Sigmoid colon (tissue), 7 donors: Measurements from ENCODE around the gene SRSF5. TPM values are rescaled to one million over a fixed set of nuclear protein-coding genes. Genes with fewer than 3 reads are reported as not detected.

ENCODE experiments used
- DNase-seq: peaks from one replicate; pipeline ENCODE4 v3.0.0-alpha.2; 2019
- H3K27ac ChIP-seq, 4 donors: fragments of 200-600 bp; sonication (generic); one replicate each; pipeline ENCODE4 v1.5.1; 2016 to 2019; ENCODE audit warnings: mild to moderate bottlenecking in 1 of 4
- H3K27me3 ChIP-seq, 3 donors: fragments of 200-600 bp; sonication (generic); one replicate each; pipeline ENCODE4 v1.5.1; 2019; ENCODE audit warnings: mild to moderate bottlenecking in 1 of 3
- H3K36me3 ChIP-seq, 4 donors: fragments of 200-600 bp; sonication (generic); one replicate each; pipeline ENCODE4 v1.5.1; 2016 to 2019
- H3K4me1 ChIP-seq, 4 donors: fragments of 200-600 bp; sonication (generic); one replicate each; pipeline ENCODE4 v1.5.1; 2017 to 2019
- H3K4me3 ChIP-seq, 4 donors: fragments of 200-600 bp; sonication (generic); one replicate each; pipeline ENCODE4 v1.5.1; 2017 to 2019; ENCODE audit warnings: mild to moderate bottlenecking in 2 of 4, moderate library complexity in 1 of 4
- H3K9me3 ChIP-seq, 4 donors: fragments of 200-600 bp in 3 of 4; sonication (generic) in 3 of 4; one replicate each; pipeline versions ENCODE4 v1.5.1 to v1.6.1; 2013 to 2019
- CTCF ChIP-seq, 4 experiments: fragments of 450-650 bp in 3 of 4; fragments of 200-600 bp in 1 of 4; IDR thresholded peaks; one replicate each; pipeline ENCODE4 v1.5.1; 2016 to 2019; ENCODE audit warnings: antibody characterized with exemption in 4 of 4, mild to moderate bottlenecking in 3 of 4, moderate library complexity in 2 of 4
- EP300 ChIP-seq, 4 donors: sonication (generic); formaldehyde crosslinking; IDR thresholded peaks; one replicate each; pipeline ENCODE4 v1.6.1; 2017; ENCODE audit warnings: antibody characterized with exemption in 4 of 4
- POLR2A ChIP-seq, 2 donors: fragments of 450-650 bp; IDR thresholded peaks; one replicate each; pipeline ENCODE4 v1.6.1; 2016; ENCODE audit warnings: antibody characterized with exemption in 2 of 2, mild to moderate bottlenecking in 2 of 2, moderate library complexity in 2 of 2
- POLR2AphosphoS5 ChIP-seq, 4 donors: sonication (generic); formaldehyde crosslinking; IDR thresholded peaks; one replicate each; pipeline ENCODE4 v1.6.1; 2017; ENCODE audit warnings: antibody characterized with exemption in 4 of 4
- WGBS, 2 donors: extraction: QIAGEN DNeasy Blood & Tissue Kit; methylation state at CpG; one replicate each; pipeline ENCODE4 v1.1.7; 2013; 5-methylcytosine and 5-hydroxymethylcytosine counted together
- intact Hi-C: fragments of 100-400 bp; cut with DNase I; formaldehyde crosslinking; loops from one replicate; pipeline ENCODE4 v1.15.1; 2023
- polyA plus RNA-seq, 3 donors: library from polyadenylated mRNA; stranded (reverse); fragments of 200-250 nt; gene quantifications; one replicate each; pipeline ENCODE4 v1.2.3, GENCODE V29; 2013
- total RNA-seq, 4 donors: library from RNA; depleted of rRNA; stranded (reverse); fragments of >200 nt; gene quantifications; one replicate each; pipeline ENCODE4 v1.1.0, GENCODE V29; 2016
- donor health status: healthy with polysubstance abuse.
- donor health status: Bipolar disorder and iron deficiency.
- donor health status: healthy.

The SRSF5 gene
- total and polyA plus RNA-seq, 7 donors = 211 to 366 (median 288) TPM

GRCh38 chr14:69772082-69773017 lies 5.4 kb downstream of the SRSF5 start:
- WGBS, 2 donors = 92% methylated on average over 11 of the region's 11 CpGs
- no peaks in the 10 kb centered on the region for H3K27me3 ChIP-seq
- intact Hi-C loops = no loop called here
- H3K36me3 ChIP-seq = peaks cover 26 to 92% (median 68%) of the 10 kb centered on the region in 4 donors
- peaks cover 0 to 63% (median 49%) of the 10 kb centered on the region in 4 donors for H3K4me1 ChIP-seq
- TF ChIP-seq EP300 (IDR thresholded peaks at IDR 0.05) (no peak), POLR2AphosphoS5 (IDR thresholded peaks at IDR 0.05) (no peak), CTCF (IDR thresholded peaks at IDR 0.05) (no peak), POLR2A (IDR thresholded peaks at IDR 0.05) (no peak)
- no peak overlapping the region for H3K4me3 ChIP-seq
- DNase-seq = no peak
- no peaks in the 10 kb centered on the region for H3K9me3 ChIP-seq
- no peak overlapping the region for H3K27ac ChIP-seq

- Histone ChIP-seq H3K4me3 (no peak overlapping the region), H3K27me3 (no peaks in the 10 kb centered on the region), H3K9me3 (no peaks in the 10 kb centered on the region), H3K27ac (no peak overlapping the region), H3K4me1 (peaks cover 0 to 61% (median 42%) of the 10 kb centered on the region in 4 donors), H3K36me3 (peaks cover 26 to 94% (median 68%) of the 10 kb centered on the region in 4 donors)
- 95 to 96% methylated on average over 7 of the region's 7 CpGs for WGBS, 2 donors
- intact Hi-C loops = no loop called here
- DNase-seq = no peak
- TF ChIP-seq POLR2A (IDR thresholded peaks at IDR 0.05) (no peak), POLR2AphosphoS5 (IDR thresholded peaks at IDR 0.05) (no peak), EP300 (IDR thresholded peaks at IDR 0.05) (no peak), CTCF (IDR thresholded peaks at IDR 0.05) (no peak)
Observed at GRCh38 chr14:69773571-69774276, 6.8 kb downstream of the SRSF5 start.

DNA sequence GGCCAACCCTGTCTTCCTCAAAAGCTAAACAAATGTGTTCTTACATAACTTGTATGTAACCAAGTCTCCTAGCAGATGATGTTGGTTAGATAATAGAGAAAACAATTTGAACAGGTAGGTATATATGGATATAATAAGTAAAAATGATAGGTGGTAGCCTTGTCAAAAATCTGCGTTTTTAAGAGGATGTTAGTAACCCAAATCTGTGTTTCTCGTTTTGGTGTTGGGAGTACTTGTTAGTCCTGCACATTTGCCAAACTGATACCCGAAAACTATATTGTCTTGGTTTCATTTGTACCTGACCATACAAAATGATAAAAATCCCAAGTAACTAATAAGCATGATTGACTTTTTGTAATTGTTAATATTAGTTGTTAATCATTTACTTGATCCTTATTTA lies 8.1 kb downstream of the SRSF5 start:
- H3K36me3 ChIP-seq = peaks cover 15 to 94% (median 59%) of the 10 kb centered on the region in 4 donors

GRCh38 chr14:69776875-69777453 lies 10.0 kb downstream of the SRSF5 start:
- WGBS, 2 donors = 73 to 84% methylated on average over 4 of the region's 4 CpGs
- H3K36me3 ChIP-seq = peaks cover 5 to 87% (median 39%) of the 10 kb centered on the region in 4 donors
- intact Hi-C loops = no loop called here
- peaks cover 0 to 28% (median 15%) of the 10 kb centered on the region in 4 donors for H3K4me1 ChIP-seq
- no peaks in the 10 kb centered on the region for H3K9me3 ChIP-seq
- DNase-seq = no peak
- H3K4me3 ChIP-seq = no peak overlapping the region
- H3K27ac ChIP-seq = no peak overlapping the region
- H3K27me3 ChIP-seq = no peaks in the 10 kb centered on the region
- TF ChIP-seq POLR2AphosphoS5 (IDR thresholded peaks at IDR 0.05) (no peak), EP300 (IDR thresholded peaks at IDR 0.05) (no peak), CTCF (IDR thresholded peaks at IDR 0.05) (no peak), POLR2A (IDR thresholded peaks at IDR 0.05) (no peak)

More for the DNA sequence above, 8.1 kb downstream of the SRSF5 start:
- H3K27ac ChIP-seq = no peak overlapping the region
- TF ChIP-seq EP300 (IDR thresholded peaks at IDR 0.05) = no peak
- TF ChIP-seq CTCF (IDR thresholded peaks at IDR 0.05) = no peak
- peak in 1 of 4 donors; percentile 11 for TF ChIP-seq POLR2AphosphoS5 (IDR thresholded peaks at IDR 0.05)
- no peaks in the 10 kb centered on the region for H3K27me3 ChIP-seq
- H3K9me3 ChIP-seq = no peaks in the 10 kb centered on the region
- no peak for DNase-seq
- peaks cover 0 to 48% (median 29%) of the 10 kb centered on the region in 4 donors for H3K4me1 ChIP-seq
- intact Hi-C loops = no loop called here
- WGBS, 2 donors = 84 to 90% methylated on average over 3 of the region's 3 CpGs
- H3K4me3 ChIP-seq = no peak overlapping the region
